DMS53 (cell line): ENCODE data around the gene NADK.
"Not testable (repeated sequence)": the region's sequence is repeated elsewhere in the genome, so short reads cannot be mapped to it uniquely, and the experiment has no call there.

Experiments
- DNase-seq: peaks from one replicate; lab custom pipeline; 2025; lab: John Stamatoyannopoulos, UW

Gene NADK

DNA sequence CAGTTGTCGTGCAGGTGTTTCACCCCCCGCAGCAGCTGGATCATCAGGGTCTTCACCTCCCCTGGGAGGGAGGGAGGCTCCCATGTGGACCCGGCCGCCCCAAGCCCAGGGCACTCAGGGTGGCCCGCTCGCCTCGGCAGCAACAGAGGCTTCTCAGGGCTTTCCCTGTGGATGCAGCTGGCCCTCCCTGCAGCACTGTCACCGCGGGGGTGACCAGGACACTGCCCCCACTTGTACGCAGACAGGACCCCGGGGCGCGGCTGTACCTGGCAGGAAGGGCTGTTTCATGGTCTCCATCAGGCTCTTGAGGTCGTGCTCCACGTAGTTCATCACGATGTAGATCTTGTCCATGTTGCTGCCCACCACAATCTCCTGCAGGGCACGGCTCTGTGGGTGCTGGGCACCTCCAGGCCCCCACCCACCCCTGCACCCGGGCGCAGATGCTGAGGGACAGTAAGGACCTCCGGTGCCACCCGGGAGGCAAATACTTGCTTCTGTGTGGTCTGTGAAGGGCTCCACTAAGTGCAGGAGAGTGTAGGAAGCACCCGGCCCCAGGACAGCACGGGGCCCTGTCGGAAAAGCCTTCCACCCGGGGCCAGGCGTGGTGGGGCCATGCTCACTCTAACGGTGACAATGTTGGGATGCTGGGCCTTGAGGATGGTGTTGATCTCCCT is 73.8 kb downstream of the NADK start:
- DNase-seq, result not testable (repeated sequence)

DNA sequence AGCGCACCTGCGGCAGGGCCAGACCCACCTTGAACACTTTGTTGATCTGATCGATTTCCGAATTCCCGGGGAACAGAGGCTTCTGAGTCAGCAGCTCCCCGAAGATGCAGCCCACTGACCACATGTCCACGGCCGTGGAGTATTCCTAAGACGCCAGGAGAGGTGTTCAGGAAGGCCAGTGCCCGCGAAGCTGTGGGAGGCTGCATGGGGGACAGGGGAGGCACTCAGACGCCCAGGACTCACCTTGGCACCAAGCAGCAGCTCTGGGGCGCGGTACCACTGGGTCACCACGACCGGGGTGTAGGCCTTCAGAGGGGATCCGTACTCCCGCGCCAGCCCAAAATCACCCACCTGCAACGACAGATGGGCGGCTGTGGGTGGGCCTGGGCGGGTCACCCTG is 74.5 kb downstream of the NADK start:
- DNase-seq, result no peak

DNA sequence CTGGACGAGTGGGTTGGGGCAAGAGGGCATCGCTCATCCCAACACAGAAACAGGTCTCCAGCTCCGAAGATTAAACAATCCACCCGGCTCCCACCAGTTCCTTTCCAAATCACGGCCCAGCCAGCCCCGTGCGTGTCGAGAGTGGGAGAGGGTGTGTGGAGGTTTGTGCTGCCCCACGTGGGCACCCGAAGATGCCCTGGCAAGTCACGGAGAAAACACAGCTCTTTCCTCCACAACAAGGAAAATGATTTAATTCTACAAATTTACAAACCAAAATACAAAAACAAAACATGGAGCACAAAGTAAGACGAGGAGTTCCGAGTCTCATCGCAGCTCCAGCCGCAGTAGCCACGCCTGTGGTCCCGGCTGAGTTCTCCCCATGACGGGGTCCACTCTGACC is 75.8 kb downstream of the NADK start:
- not testable (repeated sequence) for DNase-seq
